Measurements from ENCODE around the gene IL1R2.
"Not testable (repeated sequence)": the region's sequence is repeated elsewhere in the genome, so short reads cannot be mapped to it uniquely, and the experiment has no call there.

Gene IL1R2

DNA sequence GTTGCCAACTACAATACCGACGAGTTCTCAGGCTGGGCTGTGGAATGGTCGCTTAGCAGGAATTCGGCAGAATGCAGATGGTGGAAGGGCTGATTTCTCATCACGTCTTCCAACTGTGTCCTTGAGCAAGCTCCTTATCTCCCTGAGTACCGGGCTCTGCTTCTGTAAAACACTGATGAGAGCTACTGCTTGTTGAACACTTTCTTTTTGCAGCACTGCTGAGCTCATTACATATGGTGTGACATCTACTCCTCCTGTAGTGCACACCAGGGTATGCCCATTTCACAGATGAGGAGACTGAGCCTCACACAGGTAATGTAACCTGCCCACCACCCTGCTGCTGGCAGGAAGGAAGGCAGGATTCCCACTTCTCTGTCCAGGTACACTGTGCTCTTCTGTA, 8.3 kb downstream of the IL1R2 start:
- DNase-seq (ENCODE audit: low spot score) = no peak

DNA sequence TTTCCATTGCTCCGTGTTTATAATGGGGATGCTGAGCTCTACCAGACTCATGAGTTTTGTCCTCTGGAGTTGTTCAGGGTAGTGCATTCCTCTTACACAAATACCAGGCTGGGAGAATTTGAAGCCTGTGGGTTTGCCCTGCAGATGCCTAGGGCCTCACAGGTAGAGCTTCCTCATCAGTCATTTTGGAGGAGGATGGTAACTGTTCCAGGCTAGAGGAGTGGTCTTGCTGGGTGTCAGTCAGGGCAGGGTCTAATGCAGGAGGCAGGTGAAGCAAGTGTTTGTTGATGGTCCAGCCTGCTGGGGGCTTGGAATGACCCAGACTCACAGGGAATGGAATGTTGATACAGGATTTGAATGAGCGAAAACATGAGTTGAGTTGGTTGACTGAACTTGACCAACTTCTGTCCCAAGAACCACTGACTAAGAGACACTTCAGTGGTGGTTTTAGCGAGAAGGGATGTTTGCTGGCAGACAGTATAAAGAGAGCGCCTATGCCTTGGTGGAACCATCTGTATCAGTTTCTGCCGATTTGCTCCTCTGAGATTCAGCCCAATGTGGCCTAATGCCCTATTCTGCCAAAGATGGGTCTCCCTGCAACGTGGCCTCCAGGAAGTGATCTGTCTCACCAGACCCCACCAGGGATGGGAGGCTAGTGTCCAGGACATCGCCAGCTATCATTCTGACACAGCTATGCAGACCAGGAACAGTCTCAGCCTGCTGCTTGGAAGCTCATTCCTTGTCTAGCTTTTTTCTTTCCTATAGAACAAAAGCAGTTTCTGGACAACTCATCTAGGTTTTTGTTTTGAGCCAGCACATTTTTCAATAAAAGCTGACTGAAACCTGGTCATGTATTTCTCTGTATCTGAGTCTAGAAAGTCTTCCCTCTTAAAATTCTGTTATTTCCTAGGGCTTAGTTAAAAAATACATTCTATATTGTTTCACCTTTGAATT, 9.3 kb downstream of the IL1R2 start:
- no peak for DNase-seq (ENCODE audit: low spot score)

DNA sequence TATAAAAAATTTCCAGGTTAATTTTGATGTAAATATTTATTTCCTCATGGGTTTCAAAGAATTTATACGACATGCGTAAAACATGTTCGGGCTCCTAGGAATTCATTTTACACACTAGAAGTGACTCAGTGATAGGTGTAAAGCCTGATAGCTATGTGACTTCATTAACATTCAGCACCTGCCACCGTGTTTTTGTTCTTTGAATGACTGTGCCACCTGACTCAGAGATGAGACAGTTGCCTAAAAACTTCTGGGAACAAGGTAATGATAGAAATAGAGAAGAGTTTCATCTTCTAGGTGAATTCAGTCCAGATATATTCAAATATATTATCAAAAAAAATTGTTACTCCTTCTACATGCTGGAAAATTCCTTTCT, 10.0 kb downstream of the IL1R2 start:
- no peak for DNase-seq (ENCODE audit: low spot score)

DNA sequence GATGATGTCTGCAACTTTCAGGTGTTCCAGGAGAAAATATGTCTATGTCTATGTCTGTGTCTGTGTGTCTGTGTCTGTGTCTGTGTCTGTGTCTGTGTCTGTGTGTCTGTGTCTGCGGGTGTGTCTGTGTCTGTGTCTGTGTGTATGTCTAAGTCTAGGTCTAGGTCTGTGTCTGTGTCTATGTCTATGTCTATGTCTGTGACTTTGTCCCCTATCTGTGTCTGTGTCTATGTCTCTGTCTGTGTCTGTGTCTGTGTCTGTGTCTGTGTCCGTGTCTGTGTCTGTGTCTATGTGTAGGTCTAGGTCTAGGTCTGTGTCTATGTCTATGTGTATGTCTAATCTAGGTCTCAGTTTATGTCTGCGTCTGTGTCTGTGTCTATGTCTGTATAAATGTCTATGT, 10.5 kb downstream of the IL1R2 start:
- DNase-seq (ENCODE audit: low spot score) = no peak

DNA sequence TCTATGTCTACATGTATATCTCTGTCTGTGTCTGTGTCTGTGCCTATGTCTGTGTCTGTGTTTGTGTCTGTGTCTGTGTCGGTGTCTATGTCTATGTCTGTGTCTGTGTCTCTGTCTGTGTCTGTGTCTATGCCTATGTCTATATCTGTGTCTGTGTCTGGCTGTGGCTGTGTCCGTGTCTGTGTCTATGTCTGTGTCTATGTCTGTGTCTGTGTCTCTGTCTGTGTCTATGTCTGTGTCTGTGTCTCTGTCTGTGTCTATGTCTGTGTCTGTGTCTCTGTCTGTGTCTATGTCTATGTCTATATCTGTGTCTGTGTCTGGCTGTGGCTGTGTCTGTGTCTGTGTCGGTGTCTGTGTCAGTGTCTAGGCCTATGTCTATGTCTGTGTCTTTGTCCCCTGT, 11.1 kb downstream of the IL1R2 start:
- DNase-seq (ENCODE audit: low spot score) = not testable (repeated sequence)

DNA sequence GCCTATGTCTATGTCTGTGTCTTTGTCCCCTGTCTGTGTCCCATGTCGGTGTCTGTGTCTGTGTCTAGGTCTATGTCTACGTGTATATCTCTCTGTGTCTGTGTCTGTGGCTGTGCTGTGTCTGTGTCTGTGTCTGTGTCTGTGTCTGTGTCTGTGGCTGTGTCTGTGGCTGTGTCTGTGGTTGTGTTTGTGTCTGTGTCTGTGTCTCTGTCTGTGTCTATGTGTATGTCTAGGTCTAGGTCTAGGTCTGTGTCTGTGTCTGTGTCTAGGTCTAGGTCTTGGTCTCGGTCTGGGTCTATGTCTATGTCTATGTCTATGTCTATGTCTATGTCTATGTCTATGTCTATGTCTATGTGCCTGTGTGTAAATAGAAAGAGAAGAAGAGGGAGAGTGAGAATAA, 11.9 kb downstream of the IL1R2 start:
- no peak for DNase-seq (ENCODE audit: low spot score)

DNA sequence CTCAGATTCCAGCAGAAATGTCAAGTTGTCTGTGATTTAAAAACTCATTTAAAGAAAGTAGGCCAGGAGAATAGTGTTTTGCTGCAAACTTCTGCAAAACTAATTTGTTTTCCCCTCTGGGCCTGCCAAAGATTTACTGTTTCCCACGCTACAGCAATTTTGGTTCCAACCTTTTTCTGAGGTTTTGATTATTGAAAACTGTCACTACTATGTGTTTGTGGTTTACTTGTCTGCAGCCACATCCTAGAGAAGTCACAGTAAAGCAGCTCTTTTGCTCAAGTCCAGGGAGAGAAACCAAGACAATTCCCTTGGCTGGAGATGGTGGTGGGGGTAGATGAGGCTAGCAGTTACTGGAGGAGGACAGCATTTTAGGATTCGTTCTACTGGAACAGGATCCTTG, 12.8 kb downstream of the IL1R2 start:
- DNase-seq (ENCODE audit: low spot score) = no peak

DNA sequence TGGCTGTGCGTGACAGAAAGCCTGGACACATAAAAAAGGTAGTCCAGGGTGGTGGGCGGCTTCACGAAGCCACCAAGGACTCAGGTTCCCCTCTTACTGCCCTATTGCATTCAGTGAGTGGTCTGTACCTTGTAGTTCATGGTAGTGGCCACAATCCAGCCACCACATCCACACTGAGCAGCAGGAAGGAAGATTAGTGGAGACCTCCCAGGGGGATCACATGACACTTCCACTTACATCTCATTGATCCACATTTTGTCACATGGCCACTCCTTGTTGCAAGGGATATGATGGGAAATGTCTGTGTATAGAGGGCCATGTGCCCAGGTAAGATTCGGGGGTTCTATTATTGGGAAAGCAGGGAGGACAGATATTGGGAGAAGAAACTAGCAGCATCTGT, 13.7 kb downstream of the IL1R2 start:
- DNase-seq (ENCODE audit: low spot score) = no peak

DNA sequence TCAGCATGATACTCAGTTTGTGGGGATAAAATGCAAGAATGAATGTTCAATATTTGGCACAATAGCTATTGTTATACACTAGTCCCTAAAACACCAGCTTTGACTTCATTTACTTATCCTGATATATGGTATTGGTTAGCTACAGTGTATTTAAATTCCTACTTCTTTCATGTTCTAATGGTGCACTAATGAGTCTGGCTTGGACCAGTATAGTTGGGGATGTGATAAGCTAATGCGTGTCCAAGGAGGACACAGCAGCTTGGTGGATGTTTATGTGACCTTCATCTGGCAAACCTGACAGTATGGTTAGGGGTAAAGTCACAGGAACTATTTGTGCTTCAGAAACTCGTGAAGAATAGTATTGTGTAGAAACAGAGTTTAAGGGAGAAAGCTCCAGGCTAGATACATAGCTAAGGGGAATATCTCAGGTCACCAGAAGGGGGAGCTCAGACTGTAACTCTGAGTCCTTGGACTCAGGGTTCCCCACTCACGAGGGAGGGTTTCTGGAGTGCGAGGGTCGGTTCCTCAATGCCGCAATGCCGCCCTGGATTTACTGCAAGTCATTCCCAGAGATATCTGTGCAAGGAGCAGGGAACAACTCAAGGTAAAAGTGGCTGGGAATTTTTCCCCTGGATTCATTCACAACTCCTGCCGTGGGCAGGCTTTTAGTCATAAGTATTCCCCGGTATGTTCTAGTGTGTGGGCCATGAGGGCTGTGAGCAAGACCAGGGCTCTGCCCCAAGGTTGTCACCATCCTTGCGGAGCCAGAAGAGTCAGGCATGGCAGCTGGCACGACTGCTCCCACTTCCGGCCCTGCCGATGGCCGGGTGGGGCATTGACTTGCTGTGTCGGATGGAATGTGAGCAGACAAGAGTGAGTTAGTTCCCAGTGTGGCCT, 14.5 kb downstream of the IL1R2 start:
- peak; percentile 43 for DNase-seq (ENCODE audit: low spot score)

DNA sequence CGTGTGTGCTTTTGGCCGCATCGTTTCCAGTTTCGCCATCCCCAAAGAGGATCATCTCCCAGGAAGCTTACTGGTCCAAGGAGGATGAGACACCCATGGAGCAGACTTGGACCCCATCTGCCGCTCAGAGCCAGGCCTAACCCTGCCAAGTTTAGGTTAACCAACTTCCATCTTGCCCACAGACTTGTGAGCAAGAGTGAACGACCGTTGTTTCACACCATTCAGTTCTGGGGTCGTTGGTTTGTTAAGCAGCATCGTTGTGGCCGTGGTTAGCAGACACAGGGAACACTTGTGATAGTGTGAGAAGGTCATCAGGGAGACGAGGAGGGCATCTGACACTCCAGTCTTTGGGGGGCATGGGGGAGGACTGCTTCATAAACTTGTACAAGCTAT, 15.1 kb downstream of the IL1R2 start:
- DNase-seq (ENCODE audit: low spot score) = no peak

DNA sequence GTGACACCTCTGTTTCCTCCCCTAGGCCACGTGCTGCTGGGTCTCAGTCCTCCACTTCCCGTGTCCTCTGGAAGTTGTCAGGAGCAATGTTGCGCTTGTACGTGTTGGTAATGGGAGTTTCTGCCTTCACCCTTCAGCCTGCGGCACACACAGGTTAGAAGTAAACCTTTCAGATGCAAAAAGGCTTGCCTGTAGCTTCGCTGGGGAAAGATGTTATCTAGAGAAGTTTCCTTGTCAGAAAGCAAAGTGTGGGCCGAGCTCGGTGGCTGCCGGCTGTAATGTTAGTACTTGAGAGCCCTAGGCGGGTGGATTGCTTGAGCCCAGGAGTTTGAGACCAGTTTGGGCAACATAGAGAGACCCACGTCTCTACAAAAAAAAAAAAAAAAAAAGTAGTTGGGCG, 16.7 kb downstream of the IL1R2 start:
- DNase-seq (ENCODE audit: low spot score) = no peak

DNA sequence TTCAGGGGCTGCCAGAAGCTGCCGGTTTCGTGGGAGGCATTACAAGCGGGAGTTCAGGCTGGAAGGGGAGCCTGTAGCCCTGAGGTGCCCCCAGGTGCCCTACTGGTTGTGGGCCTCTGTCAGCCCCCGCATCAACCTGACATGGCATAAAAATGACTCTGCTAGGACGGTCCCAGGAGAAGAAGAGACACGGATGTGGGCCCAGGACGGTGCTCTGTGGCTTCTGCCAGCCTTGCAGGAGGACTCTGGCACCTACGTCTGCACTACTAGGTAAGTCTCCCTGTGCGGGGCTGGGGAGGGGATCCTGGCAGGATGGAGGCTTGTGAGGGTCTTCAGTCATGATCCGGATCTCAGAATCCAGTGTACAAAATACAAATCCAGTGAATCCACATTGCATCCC, 17.8 kb downstream of the IL1R2 start:
- no peak for DNase-seq (ENCODE audit: low spot score)

DNA sequence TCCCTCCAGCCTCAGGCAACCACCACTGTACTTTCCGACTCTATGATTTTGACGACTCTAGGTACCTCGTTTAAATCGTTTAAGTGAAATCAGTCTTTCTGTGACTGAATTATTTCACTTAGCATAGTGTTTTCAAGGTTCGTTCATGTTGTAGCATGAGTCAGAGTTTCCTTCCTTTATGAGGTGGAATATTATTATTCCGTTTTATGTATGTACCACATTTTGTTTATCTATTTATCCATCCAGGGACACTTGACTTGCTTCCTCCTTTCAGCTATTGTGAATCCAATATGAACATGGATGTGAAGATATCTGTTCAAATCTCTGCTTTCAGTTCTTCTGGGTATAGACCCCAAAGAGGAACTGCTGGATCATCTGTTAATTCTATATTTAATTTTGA, 19.1 kb downstream of the IL1R2 start:
- DNase-seq (ENCODE audit: low spot score) = no peak

DNA sequence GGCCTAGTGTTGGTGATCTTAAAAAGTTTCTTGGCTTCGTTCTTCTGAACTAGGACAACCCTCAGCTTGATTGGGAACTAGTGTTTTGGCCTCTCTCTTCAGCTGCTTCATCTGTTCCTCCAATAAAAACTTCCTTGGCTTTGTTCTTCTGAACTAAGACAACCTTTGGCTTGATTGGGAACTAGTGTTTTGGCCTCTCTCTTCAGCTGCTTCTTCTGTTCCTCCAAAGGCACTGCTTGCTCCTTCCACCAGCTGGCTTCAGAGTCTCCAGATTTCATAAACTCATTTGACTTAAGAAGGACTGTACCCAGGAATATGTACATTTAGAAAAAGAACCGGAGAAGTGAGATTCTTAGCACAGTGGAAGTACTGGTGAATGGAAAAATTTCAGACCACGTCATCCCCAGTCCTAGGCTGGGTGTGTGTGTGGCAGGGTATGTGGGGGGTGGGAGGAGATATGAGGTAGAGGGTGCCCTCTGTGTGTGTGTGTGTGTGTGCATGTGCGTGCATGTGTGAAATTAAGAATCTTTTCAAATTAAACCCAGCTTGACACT, 20.4 kb downstream of the IL1R2 start:
- DNase-seq (ENCODE audit: low spot score) = no peak

DNA sequence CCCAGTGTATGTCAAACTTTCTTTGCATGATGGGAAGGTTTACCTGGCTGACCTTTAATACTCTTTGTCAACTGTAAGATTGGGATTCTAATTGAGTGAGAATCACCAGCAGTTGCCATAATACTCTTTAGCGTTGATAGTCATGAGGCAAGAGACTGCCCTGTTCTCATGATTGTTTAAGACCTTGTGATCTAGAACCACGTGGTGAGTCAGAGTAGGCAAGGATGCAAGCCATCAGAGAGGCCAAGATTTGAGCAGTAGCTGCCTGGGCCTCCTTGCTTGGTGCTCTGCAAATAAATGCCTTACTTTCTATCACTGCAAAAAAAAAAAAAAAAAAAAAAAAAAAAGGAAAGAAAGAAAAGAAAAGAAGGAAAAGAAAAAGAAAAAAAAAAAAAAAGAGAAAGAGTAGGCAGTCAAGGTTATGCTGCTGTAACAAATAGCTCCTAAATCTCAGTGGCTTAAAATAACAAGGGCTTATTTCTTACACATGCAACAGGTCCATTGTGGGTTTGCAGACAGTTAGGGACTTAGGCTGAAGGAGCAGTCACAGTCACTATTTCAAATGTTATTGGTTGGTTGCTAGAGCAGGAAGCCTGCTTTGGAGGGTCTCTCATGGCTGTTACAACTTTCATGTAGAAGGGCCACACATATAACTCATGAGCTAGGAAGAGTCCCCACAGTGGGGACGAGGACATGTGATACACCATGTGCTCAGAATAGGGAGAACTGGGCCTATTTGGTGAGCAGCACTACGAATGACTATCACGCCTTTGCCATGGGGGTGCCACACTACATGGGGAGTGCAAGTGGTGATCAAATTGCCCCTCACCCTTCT, 21.7 kb downstream of the IL1R2 start:
- no peak for DNase-seq (ENCODE audit: low spot score)

DNA sequence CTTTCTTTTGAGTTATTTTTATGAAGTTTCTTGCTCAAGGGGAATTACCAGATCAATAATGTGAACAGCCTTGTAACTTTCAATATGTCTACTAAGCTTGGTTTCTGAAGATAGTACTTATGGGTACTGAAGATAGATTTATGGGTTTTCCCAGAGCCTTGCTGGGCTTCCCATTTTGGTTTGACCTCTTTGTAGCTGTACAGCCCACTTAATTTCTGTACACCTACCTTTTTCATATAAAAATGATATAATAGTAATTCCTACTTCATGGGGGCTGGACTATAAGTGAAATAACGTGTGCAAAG, 22.2 kb downstream of the IL1R2 start:
- no peak for DNase-seq (ENCODE audit: low spot score)

DNA sequence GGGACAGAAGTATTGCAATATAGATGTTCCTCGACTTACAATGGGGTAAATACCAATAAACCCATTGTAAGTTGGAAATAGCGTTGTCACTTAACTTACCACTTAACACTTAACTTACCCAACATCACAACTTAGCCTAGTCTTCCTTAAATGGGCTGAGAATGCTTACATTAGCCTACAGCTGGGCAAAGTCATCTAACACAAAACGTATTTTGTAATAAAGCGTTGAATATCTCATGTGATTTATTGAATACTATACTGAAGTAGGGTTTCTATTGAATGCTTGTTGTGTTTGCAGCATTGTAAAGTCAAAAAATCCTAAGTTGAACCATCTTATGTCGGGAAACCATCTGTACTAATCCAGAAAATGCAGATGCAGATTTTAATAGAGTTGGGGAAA, 23.6 kb downstream of the IL1R2 start:
- no peak for DNase-seq (ENCODE audit: low spot score)

DNA sequence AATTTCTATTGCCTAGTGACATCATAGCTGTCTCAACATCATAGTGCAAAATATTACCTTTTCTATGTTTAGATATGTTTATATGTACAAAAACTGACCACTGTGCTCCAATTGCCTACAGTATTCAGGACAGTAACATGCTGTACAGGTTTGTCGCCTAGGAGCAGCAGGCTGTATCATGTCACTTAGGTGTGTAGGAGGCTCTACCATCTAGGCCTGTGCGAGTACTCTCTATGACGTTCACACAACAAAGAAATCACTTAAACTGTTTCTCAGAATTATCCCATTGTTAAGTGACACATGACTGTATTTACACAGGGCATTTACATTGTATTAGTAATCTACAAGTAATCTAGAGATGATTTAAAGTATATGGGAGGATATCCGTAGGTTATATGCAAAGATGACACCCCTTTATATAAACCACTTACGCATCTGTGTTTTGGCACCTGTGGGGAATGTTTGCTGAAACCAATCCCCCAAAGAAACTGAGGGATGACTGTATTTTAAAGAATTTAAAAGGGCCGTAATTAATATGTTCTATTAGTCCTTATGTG, 24.7 kb downstream of the IL1R2 start:
- no peak for DNase-seq (ENCODE audit: low spot score)

DNA sequence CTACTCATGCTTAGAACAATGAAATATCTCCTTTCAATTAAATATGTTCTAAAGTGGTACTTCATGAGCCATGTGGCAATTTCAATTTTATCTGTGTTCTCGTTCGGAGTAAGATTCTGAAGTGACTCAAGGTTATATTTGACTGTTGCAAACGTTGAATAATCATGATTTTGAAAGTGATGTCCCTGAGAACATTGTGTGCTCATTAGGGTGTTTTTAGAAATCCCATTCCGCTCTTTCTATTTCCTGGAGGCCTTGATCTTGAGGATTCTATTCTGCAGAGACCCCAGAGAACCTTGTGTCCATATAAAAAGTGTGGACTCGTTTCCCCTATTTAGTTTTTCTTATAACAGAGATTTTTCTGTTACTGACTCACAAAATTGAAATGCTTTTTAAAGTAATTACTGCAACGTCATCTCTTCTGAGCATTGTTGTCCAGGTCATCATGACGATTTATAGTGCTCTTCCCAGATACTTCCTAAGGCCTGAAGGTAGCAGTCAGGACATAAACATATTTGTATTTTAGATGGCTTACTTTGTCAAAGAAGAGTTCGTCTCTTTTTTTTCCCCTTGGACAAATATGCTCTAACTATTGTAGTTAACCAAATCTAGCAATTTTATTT, 27.2 kb downstream of the IL1R2 start:
- DNase-seq (ENCODE audit: low spot score) = no peak

DNA sequence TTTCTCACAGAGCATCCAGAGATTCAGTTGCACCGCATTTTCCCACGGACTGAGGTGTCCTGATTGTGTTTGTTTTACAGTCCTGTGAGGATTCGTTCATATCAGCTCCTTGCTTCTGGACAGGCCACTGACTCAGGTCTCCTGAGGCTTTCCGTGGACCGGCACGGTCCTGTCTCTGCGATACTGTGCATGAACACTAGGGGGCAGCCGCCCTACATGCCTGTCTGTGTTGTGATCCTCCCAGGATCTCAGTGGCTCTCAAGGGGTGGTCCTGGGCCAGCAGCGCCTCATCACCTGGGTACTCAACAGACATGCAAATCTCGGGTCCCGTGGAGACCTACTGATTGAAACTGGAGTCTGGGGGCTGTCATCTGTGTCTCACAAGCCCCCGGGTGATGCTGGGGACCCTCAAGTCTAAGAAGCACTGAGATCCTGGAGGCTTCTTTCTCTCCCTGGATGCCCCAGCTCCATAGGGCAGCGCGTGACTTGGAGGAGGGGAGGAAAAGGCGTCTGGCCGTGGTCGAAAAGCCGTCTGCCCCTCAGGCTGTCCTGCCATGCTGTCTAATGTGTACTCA, 28.9 kb downstream of the IL1R2 start:
- DNase-seq (ENCODE audit: low spot score) = peak; percentile 64

DNA sequence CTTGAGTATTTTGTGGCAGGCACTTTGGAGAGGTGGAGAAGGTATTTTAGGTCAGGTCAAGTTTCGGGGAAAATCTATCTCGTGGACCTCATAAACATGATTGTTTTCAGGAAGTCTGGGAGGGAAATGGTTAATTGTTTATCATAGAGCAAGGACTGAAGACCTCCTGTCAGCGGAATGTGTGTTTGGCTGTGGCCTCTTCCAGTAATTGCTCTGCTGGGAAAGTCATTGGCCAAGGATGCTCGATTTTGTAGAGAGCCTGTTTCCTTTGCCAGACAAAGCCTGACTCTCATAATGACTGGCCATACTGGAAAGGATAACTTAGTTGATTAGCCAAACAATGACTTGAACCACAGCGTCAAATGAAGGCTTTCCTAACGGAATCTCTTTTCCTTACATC, 30.0 kb downstream of the IL1R2 start:
- DNase-seq (ENCODE audit: low spot score) = no peak

All from HuH-7.5 (cell line).